Measurements from ENCODE around the gene CCT8.

CCT8 gene

GRCh38 chr21:29033871-29034270, 39.6 kb downstream of the CCT8 start:
- no peak for TF ChIP-seq CTCF (IDR thresholded peaks at IDR 0.05; ENCODE audit: borderline replicate concordance, insufficient read depth, low read depth, low read length)
- H3K4me3 ChIP-seq (ENCODE audit: low read depth, low read length) = no peak overlapping the region

- H3K4me3 ChIP-seq (ENCODE audit: low read depth, low read length) = no peak overlapping the region
- no peak for TF ChIP-seq CTCF (IDR thresholded peaks at IDR 0.05; ENCODE audit: borderline replicate concordance, insufficient read depth, low read depth, low read length)
Measured at GRCh38 chr21:29033301-29033700, 40.1 kb downstream of the CCT8 start.

GRCh38 chr21:29030909-29031308, 42.5 kb downstream of the CCT8 start:
- H3K4me3 ChIP-seq (ENCODE audit: low read depth, low read length) = no peak overlapping the region
- no peak for TF ChIP-seq CTCF (IDR thresholded peaks at IDR 0.05; ENCODE audit: borderline replicate concordance, insufficient read depth, low read depth, low read length)

GRCh38 chr21:29029524-29029923, 43.9 kb downstream of the CCT8 start:
- no peak for TF ChIP-seq CTCF (IDR thresholded peaks at IDR 0.05; ENCODE audit: borderline replicate concordance, insufficient read depth, low read depth, low read length)
- no peak overlapping the region for H3K4me3 ChIP-seq (ENCODE audit: low read depth, low read length)

GRCh38 chr21:29025328-29025713, 48.1 kb downstream of the CCT8 start:
- H3K4me3 ChIP-seq (ENCODE audit: low read depth, low read length) = peak overlapping the region; percentile 67
- TF ChIP-seq CTCF (IDR thresholded peaks at IDR 0.05; ENCODE audit: borderline replicate concordance, insufficient read depth, low read depth, low read length) = no peak

- no peak for TF ChIP-seq CTCF (IDR thresholded peaks at IDR 0.05; ENCODE audit: borderline replicate concordance, insufficient read depth, low read depth, low read length)
- peak within 1 kb of the TSS; percentile 67 for H3K4me3 ChIP-seq (ENCODE audit: low read depth, low read length)
Measured at GRCh38 chr21:29024474-29025327, 48.7 kb downstream of the CCT8 start, which contains the start of gene USP16. Gene USP16, plus strand, starts transcription at chr21:29024668. Its CDS starts 3,246 bp downstream, at chr21:29027914.

- no peak for TF ChIP-seq CTCF (IDR thresholded peaks at IDR 0.05; ENCODE audit: borderline replicate concordance, insufficient read depth, low read depth, low read length)
- no peak overlapping the region for H3K4me3 ChIP-seq (ENCODE audit: low read depth, low read length)
Measured at GRCh38 chr21:29022166-29022565, 51.3 kb downstream of the CCT8 start.
